K562 (cell line): ENCODE measurements around the gene CR2. TPM values are rescaled to one million over a fixed set of nuclear protein-coding genes. Genes with fewer than 3 reads are reported as not detected.

ENCODE experiments used
- ATAC-seq: fragments of 200-7000 bp; cut with Tn5 transposase; 3 replicates; pipeline ENCODE4 v1.9.1; 2020; ENCODE audit warnings: moderate library complexity
- BruUV-seq: library from RNA; stranded (reverse); fragments of 400-500 nt; replicated peaks from 2 replicates; lab custom pipeline; 2021; lab: Mats Ljungman, UMichigan
- CTCF ChIA-PET: fragments of 300-600 bp; formaldehyde crosslinking; extraction: SDS; loops from one replicate; lab custom pipeline; 2021; ENCODE audit warnings: low intra/inter-chr PET ratio; lab: Yijun Ruan, JAX
- POLR2A ChIA-PET: fragments of 300-600, 350-650 bp; sonication (Branson Sonifier 250); formaldehyde crosslinking; extraction: SDS; loops from one replicate; lab custom pipeline; 2021; ENCODE audit warnings: antibody characterized with exemption, inconsistent platforms; lab: Yijun Ruan, JAX
- DNase-seq, 4 experiments: peaks; one replicate each; pipeline versions ENCODE4 v3.0.0 to v3.0.0-alpha.2; 2011 to 2018; ENCODE audit warnings: low spot score in 3 of 4, mixed read lengths in 3 of 4; ENCODE audit errors: extremely low read depth in 1 of 4
- FAIRE-seq: peaks from 2 replicates; lab custom pipeline; 2011; peaks lifted over from hg19 to GRCh38; lab: Jason Lieb, UNC
- H2AFZ ChIP-seq: 2 replicates; pipeline ENCODE4 v1.6.0; 2011; ENCODE audit warnings: low read depth, low read length, control low read depth, inconsistent platforms
- H3K27ac ChIP-seq: fragments of 200-600 bp; 3 replicates; pipeline ENCODE4 v1.8.0; 2011; ENCODE audit warnings: low read depth, mild to moderate bottlenecking, control low read depth, inconsistent platforms, low read length, moderate library complexity, mixed read lengths; ENCODE audit errors: extremely low read depth
- H3K27me3 ChIP-seq, 2 experiments: fragments of 300-600 bp in 1 of 2; 2 replicates in 1 of 2; 3 replicates in 1 of 2; pipeline versions ENCODE4 v1.6.0 to v1.8.0; 2011; ENCODE audit warnings: inconsistent platforms in 2 of 2, low read length in 2 of 2, mild to moderate bottlenecking in 1 of 2, mixed read lengths in 1 of 2, moderate library complexity in 1 of 2; ENCODE audit not compliant: control insufficient read depth in 2 of 2, insufficient read depth in 2 of 2
- H3K36me3 ChIP-seq: fragments of 300-600 bp; 3 replicates; pipeline ENCODE4 v1.8.0; 2011; ENCODE audit warnings: mild to moderate bottlenecking, low read length, inconsistent platforms; ENCODE audit not compliant: control insufficient read depth, insufficient read depth
- H3K4me1 ChIP-seq, 2 experiments: fragments of 200-600 bp in 1 of 2; replicated peaks in 1 of 2; 2 replicates in 1 of 2; 3 replicates in 1 of 2; pipeline versions ENCODE4 v1.5.1 to v1.8.0; 2011; ENCODE audit warnings: inconsistent platforms in 2 of 2, low read length in 2 of 2, mild to moderate bottlenecking in 1 of 2, mixed read lengths in 1 of 2, moderate library complexity in 1 of 2; ENCODE audit not compliant: control insufficient read depth in 2 of 2, insufficient read depth in 2 of 2
- H3K4me2 ChIP-seq: 2 replicates; pipeline ENCODE4 v1.6.1; 2011; ENCODE audit warnings: low read length, control low read depth, inconsistent platforms, mixed read lengths; ENCODE audit not compliant: insufficient read depth
- H3K4me3 ChIP-seq: fragments of 200-600 bp; sonication (generic), shearing (Covaris generic); 2 replicates; pipeline ENCODE4 v1.5.1; 2016; ENCODE audit warnings: control low read depth, inconsistent platforms
- H3K79me2 ChIP-seq: fragments of 200-600 bp; 3 replicates; pipeline ENCODE4 v1.8.0; 2011; ENCODE audit warnings: low read length, inconsistent platforms; ENCODE audit not compliant: control insufficient read depth, insufficient read depth
- H3K9ac ChIP-seq, 2 experiments: 2 replicates each; pipeline versions ENCODE4 v1.6.0 to v1.6.1; 2011; ENCODE audit warnings: low read depth in 2 of 2, low read length in 2 of 2, control low read depth in 1 of 2, inconsistent platforms in 1 of 2, mild to moderate bottlenecking in 1 of 2, mixed read lengths in 1 of 2; ENCODE audit not compliant: insufficient read depth in 1 of 2
- H3K9me1 ChIP-seq: one replicate; pipeline ENCODE4 v1.6.0; 2011; ENCODE audit warnings: inconsistent platforms, mild to moderate bottlenecking, low read length, moderate library complexity; ENCODE audit not compliant: control insufficient read depth, insufficient read depth
- H3K9me3 ChIP-seq: replicated peaks from 2 replicates; pipeline ENCODE4 v1.5.1; 2011; ENCODE audit warnings: low read depth, low read length, inconsistent platforms; ENCODE audit not compliant: control insufficient read depth, insufficient read depth
- H4K20me1 ChIP-seq: replicated peaks from 2 replicates; pipeline ENCODE4 v1.6.1; 2011; ENCODE audit warnings: low read length, inconsistent platforms, mixed read lengths; ENCODE audit not compliant: control insufficient read depth, insufficient read depth
- CREB1 ChIP-seq, 2 experiments: sonication (generic) in 1 of 2; formaldehyde crosslinking in 1 of 2; IDR thresholded peaks; 2 replicates each; pipeline versions ENCODE4 v1.6.1 to v1.8.0; 2012 to 2022; ENCODE audit warnings: inconsistent platforms in 1 of 2, mild to moderate bottlenecking in 1 of 2, missing genetic modification reagents in 1 of 2, moderate library complexity in 1 of 2
- EZH2 ChIP-seq: IDR thresholded peaks from 2 replicates; pipeline ENCODE4 v1.6.1; 2012; ENCODE audit warnings: low read depth, mild to moderate bottlenecking, inconsistent platforms, low read length, borderline replicate concordance
- HCFC1 ChIP-seq: IDR thresholded peaks from 2 replicates; pipeline ENCODE4 v1.6.1; 2012; ENCODE audit warnings: low read depth, low read length, improper control_type of control experiment
- HEY1 ChIP-seq: fragments of 250-450 bp; sonication (Bioruptor Pico); IDR thresholded peaks from 2 replicates; pipeline ENCODE4 v1.5.0; 2020; ENCODE audit warnings: mild to moderate bottlenecking, moderate library complexity, borderline replicate concordance
- KDM1A ChIP-seq, 2 experiments: fragments of 450-650 bp; IDR thresholded peaks; 2 replicates each; pipeline ENCODE4 v1.6.1; 2016; ENCODE audit warnings: mild to moderate bottlenecking in 2 of 2
- MCM2 ChIP-seq: fragments of 450-650 bp; IDR thresholded peaks from 2 replicates; pipeline ENCODE4 v1.6.1; 2017; ENCODE audit warnings: low read depth, mild to moderate bottlenecking
- PHF20 ChIP-seq: fragments of 450-650 bp; IDR thresholded peaks from 2 replicates; pipeline ENCODE4 v1.6.1; 2018; ENCODE audit not compliant: partially characterized antibody
- PTBP1 ChIP-seq: fragments of 200-400 bp; formaldehyde crosslinking; IDR thresholded peaks from 2 replicates; pipeline ENCODE4 v1.6.1; 2017; ENCODE audit warnings: low read depth, low read length
- WHSC1 ChIP-seq: IDR thresholded peaks from one replicate; pipeline ENCODE4 v1.6.1; 2012; ENCODE audit warnings: low read length, control low read depth, inconsistent platforms
- ZNF212 ChIP-seq: fragments of 450-650 bp; formaldehyde crosslinking; IDR thresholded peaks from 2 replicates; pipeline ENCODE4 v1.4.0; 2020; ENCODE audit warnings: mild to moderate bottlenecking
- ZNF561 ChIP-seq: fragments of 450-650 bp; formaldehyde crosslinking; conservative IDR thresholded peaks from 2 replicates; pipeline ENCODE4 v1.4.0; 2020; ENCODE audit warnings: mild to moderate bottlenecking, moderate library complexity
- ZNF584 ChIP-seq: fragments of 200-800 bp; sonication (Bioruptor generic); IDR thresholded peaks from 2 replicates; pipeline ENCODE4 v1.6.1; 2016; ENCODE audit warnings: low read depth, mild to moderate bottlenecking, missing genetic modification characterization, missing compliant biosample characterization
- WGBS: fragments of 100-300 bp; shearing (Covaris generic); methylation state at CpG from one replicate; pipeline ENCODE4 v1.1.6; 2016; ENCODE audit warnings: low coverage, mixed read lengths; ENCODE audit not compliant: insufficient coverage; ENCODE audit errors: missing lambda C conversion rate; 5-methylcytosine and 5-hydroxymethylcytosine counted together
- in situ Hi-C: fragments of 300-500 bp; cut with MboI; formaldehyde crosslinking; loops from 4 replicates; pipeline ENCODE4 v1.15.0; 2018; ENCODE audit warnings: inconsistent platforms, mixed read lengths
- intact Hi-C: fragments of 100-400 bp; cut with micrococcal nuclease; formaldehyde crosslinking; loops from 2 replicates; pipeline ENCODE4 v1.14.2; 2022
- polyA plus RNA-seq, 8 experiments: library from polyadenylated mRNA; depleted of rRNA in 4 of 8; stranded (reverse) in 5 of 8; unstranded in 3 of 8; fragments of >200 nt; fragmentation: Nextera tagmentation in 2 of 8; fragmentation: Illumina TruSeq in 1 of 8; extraction: Ambion mirVana in 2 of 8; extraction: Trizol in 1 of 8; gene quantifications; 2 replicates each; pipeline versions ENCODE4 v1.2.1 to v1.2.3, GENCODE V29; 2011 to 2014; ENCODE audit warnings: inconsistent platforms in 1 of 8, missing spikeins in 1 of 8
- total RNA-seq, 7 experiments: library from RNA; depleted of rRNA in 6 of 7; stranded (reverse); fragments of >200 nt in 6 of 7; fragmentation: Illumina TruSeq in 2 of 7; extraction: Trizol in 2 of 7; gene quantifications; 2 replicates each; pipeline versions ENCODE4 v1.2.1 to v1.2.3, GENCODE V29; 2011 to 2021; ENCODE audit warnings: low replicate concordance in 1 of 7
- TF ChIP-seq, protein P1 (sequence below): fragments of 250-450 bp; sonication (Bioruptor Pico); IDR thresholded peaks from 2 replicates; pipeline ENCODE4 v1.4.0; 2020; ENCODE audit warnings: borderline replicate concordance
- TF ChIP-seq, protein P2 (sequence below): fragments of 450-650 bp; formaldehyde crosslinking; conservative IDR thresholded peaks from 2 replicates; pipeline ENCODE4 v1.4.0; 2022; ENCODE audit warnings: mild to moderate bottlenecking, missing genetic modification characterization
- TF ChIP-seq, protein P3 (sequence below): sonication (generic); formaldehyde crosslinking; IDR thresholded peaks from 2 replicates; pipeline ENCODE4 v1.8.0; 2022; ENCODE audit warnings: mild to moderate bottlenecking, missing genetic modification reagents

Gene CR2
- total and polyA plus RNA-seq, 9 of the 15 experiments (the other 6 are each of a cell fraction or from before 2014, with no cell fraction given), result 0.07 to 0.67 (median 0.37) TPM

DNA sequence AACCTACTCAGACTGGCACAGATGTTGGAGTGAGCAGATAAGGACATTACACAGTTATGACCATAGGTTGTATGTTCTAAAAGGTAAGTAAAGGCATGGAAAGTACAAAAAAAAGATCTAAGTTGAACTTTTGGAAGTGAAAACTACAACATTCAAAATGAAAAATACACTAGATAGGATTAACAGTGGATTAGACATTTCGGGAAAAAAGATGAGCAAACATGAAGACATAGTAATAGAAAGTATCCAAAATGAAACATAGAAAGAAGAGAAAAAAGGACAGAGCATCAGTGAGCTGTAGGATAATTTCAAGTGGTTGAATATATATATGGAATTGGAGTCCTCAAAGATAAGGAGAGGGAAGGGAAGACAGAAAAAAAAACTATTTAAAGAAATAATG, 34.0 kb upstream of the CR2 start (continued):
- no peak for TF ChIP-seq ZNF212 (CRISPR knock-in tag)
- no peak for TF ChIP-seq MCM2
- TF ChIP-seq WHSC1, result no peak

DNA sequence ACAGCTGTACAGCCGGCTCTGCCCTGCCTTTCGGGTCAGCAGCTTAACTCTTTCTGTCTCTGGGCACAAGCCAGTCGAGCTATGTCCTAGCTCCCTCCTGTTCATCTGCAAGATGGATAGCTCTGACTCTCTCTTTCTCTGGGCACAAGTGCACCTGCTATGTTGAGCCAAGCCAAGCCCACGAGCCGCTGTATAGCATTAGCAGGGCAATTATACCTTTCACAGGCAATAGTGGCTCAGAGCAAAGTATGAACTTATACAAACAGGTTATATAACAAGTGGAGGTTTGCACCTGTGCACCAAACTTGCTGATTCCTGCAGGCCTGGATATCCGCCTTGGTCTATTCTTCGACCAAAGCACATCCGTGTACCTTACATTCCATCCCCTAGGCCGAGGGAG, 33.0 kb upstream of the CR2 start:
- Histone ChIP-seq H3K4me3 (no peak overlapping the region), H3K36me3 (no peaks in the 10 kb centered on the region), H3K9me1 (no peaks in the 10 kb centered on the region), H3K4me2 (no peak overlapping the region), H4K20me1 (no peaks in the 10 kb centered on the region), H3K4me1 (peaks cover 0 to 8% of the 10 kb centered on the region in 2 experiments; a peak in 2 of 5 replicates), H3K27me3 (no peaks in the 10 kb centered on the region), H3K9me3 (peaks cover 2% of the 10 kb centered on the region; the same call in 1 of the 2 replicates), H3K9ac (no peak overlapping the region), H3K79me2 (no peaks in the 10 kb centered on the region), H2AFZ (no peak overlapping the region), H3K27ac (no peak overlapping the region)
- in situ Hi-C loops, result no loop called here
- ChIA-PET CTCF (no interaction called here), POLR2A (interaction anchor here (0.7 to 1.0 kb wide), 2 partner anchors 10 to 54 kb away, joined by 3 read pairs; no protein-coding TSS in a partner anchor)
- intact Hi-C loops, result no loop called here
- DNase-seq (no peak), ATAC-seq (no peak), FAIRE-seq (no peak)
- BruUV-seq, result no TSS peak
- WGBS, result 30% methylated on average over 9 of the region's 9 CpGs
- TF ChIP-seq ZNF584 (CRISPR knock-in tag), result no peak
- no peak for TF ChIP-seq KDM1A (IDR thresholded peaks at IDR 0.05)
- TF ChIP-seq ZNF561 (CRISPR knock-in tag), result no peak
- TF ChIP-seq, protein P1, sequence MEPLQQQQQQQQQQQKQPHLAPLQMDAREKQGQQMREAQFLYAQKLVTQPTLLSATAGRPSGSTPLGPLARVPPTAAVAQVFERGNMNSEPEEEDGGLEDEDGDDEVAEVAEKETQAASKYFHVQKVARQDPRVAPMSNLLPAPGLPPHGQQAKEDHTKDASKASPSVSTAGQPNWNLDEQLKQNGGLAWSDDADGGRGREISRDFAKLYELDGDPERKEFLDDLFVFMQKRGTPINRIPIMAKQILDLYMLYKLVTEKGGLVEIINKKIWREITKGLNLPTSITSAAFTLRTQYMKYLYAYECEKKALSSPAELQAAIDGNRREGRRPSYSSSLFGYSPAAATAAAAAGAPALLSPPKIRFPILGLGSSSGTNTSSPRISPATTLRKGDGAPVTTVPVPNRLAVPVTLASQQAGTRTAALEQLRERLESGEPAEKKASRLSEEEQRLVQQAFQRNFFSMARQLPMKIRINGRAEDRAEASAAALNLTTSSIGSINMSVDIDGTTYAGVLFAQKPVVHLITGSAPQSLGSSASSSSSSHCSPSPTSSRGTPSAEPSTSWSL (CRISPR knock-in tag), result no peak
- TF ChIP-seq, protein P2, sequence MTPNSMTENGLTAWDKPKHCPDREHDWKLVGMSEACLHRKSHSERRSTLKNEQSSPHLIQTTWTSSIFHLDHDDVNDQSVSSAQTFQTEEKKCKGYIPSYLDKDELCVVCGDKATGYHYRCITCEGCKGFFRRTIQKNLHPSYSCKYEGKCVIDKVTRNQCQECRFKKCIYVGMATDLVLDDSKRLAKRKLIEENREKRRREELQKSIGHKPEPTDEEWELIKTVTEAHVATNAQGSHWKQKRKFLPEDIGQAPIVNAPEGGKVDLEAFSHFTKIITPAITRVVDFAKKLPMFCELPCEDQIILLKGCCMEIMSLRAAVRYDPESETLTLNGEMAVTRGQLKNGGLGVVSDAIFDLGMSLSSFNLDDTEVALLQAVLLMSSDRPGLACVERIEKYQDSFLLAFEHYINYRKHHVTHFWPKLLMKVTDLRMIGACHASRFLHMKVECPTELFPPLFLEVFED (CRISPR knock-in tag), result no peak
- TF ChIP-seq HEY1 (CRISPR knock-in tag), result no peak
- TF ChIP-seq CREB1 (IDR thresholded peaks at IDR 0.05), result no peak
- no peak for TF ChIP-seq CREB1 (CRISPR knock-in tag; IDR thresholded peaks at IDR 0.05)
- TF ChIP-seq, protein P3, sequence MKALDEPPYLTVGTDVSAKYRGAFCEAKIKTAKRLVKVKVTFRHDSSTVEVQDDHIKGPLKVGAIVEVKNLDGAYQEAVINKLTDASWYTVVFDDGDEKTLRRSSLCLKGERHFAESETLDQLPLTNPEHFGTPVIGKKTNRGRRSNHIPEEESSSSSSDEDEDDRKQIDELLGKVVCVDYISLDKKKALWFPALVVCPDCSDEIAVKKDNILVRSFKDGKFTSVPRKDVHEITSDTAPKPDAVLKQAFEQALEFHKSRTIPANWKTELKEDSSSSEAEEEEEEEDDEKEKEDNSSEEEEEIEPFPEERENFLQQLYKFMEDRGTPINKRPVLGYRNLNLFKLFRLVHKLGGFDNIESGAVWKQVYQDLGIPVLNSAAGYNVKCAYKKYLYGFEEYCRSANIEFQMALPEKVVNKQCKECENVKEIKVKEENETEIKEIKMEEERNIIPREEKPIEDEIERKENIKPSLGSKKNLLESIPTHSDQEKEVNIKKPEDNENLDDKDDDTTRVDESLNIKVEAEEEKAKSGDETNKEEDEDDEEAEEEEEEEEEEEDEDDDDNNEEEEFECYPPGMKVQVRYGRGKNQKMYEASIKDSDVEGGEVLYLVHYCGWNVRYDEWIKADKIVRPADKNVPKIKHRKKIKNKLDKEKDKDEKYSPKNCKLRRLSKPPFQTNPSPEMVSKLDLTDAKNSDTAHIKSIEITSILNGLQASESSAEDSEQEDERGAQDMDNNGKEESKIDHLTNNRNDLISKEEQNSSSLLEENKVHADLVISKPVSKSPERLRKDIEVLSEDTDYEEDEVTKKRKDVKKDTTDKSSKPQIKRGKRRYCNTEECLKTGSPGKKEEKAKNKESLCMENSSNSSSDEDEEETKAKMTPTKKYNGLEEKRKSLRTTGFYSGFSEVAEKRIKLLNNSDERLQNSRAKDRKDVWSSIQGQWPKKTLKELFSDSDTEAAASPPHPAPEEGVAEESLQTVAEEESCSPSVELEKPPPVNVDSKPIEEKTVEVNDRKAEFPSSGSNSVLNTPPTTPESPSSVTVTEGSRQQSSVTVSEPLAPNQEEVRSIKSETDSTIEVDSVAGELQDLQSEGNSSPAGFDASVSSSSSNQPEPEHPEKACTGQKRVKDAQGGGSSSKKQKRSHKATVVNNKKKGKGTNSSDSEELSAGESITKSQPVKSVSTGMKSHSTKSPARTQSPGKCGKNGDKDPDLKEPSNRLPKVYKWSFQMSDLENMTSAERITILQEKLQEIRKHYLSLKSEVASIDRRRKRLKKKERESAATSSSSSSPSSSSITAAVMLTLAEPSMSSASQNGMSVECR (CRISPR knock-in tag), result no peak
- TF ChIP-seq PHF20, result no peak
- TF ChIP-seq PTBP1, result no peak
- no peak for TF ChIP-seq EZH2
- TF ChIP-seq HCFC1, result no peak
